ENCODE results near the gene SUPT3H.

GRCh38 chr6:45012687-45013086 is 365.0 kb downstream of the SUPT3H start:
- TF ChIP-seq CTCF (conservative IDR thresholded peaks at IDR 0.05 in 1 of 2, IDR thresholded peaks at IDR 0.05 in 1 of 2; ENCODE audit: extremely low read depth in 1 of 2, insufficient read depth in 1 of 2, low read depth in 1 of 2, low read length in 2 of 2) (no peak), EZH2 (IDR thresholded peaks at IDR 0.05; ENCODE audit: borderline replicate concordance, low read length) (no peak)

All from mammary epithelial cell (primary cell).